Cardiac muscle cell (in vitro differentiated cells and primary cell): ENCODE data around the gene ROCK2. TPM values are rescaled to one million over a fixed set of nuclear protein-coding genes. Genes with fewer than 3 reads are reported as not detected.

Experiments
- DNase-seq, 2 donors: peaks; one replicate each; pipeline versions ENCODE4 v3.0.0 to v3.0.0-alpha.2; 2010 to 2017; ENCODE audit warnings: low read depth in 1 of 2, low spot score in 1 of 2
- H3K27ac ChIP-seq: fragments of 200-600 bp; sonication (generic); 2 replicates; pipeline ENCODE4 v1.5.1; 2016
- H3K27me3 ChIP-seq: fragments of 200-600 bp; sonication (generic); 2 replicates; pipeline ENCODE4 v1.6.0; 2016; ENCODE audit warnings: control low read depth
- H3K36me3 ChIP-seq: fragments of 200-600 bp; sonication (generic); 2 replicates; pipeline ENCODE4 v1.5.1; 2016; ENCODE audit warnings: control low read depth
- H3K4me1 ChIP-seq: fragments of 200-600 bp; sonication (generic); 2 replicates; pipeline ENCODE4 v1.8.1; 2017; ENCODE audit warnings: low read depth, mild to moderate bottlenecking, mixed run types
- H3K4me3 ChIP-seq: fragments of 200-600 bp; sonication (generic); 2 replicates; pipeline ENCODE4 v1.5.1; 2016; ENCODE audit warnings: mild to moderate bottlenecking
- H3K9me3 ChIP-seq: fragments of 200-600 bp; sonication (generic); 2 replicates; pipeline ENCODE4 v1.5.1; 2017; ENCODE audit warnings: low read depth, mild to moderate bottlenecking, control low read depth
- polyA plus RNA-seq: library from polyadenylated mRNA; unstranded; fragments of >200 nt; fragmentation: Nextera tagmentation; extraction: Ambion mirVana; gene quantifications from 2 replicates; pipeline ENCODE4 v1.2.1, GENCODE V29; 2016
- total RNA-seq: library from RNA; depleted of rRNA; stranded (reverse); fragments of >200 nt; gene quantifications from 2 replicates; pipeline ENCODE4 v1.2.3, GENCODE V29; 2016
- TF ChIP-seq, protein P1 (sequence below): IDR thresholded peaks from 2 replicates; pipeline ENCODE4 v1.5.1; 2012; ENCODE audit warnings: low read depth, mild to moderate bottlenecking, low read length

ROCK2 gene
- total and polyA plus RNA-seq, 2 experiments from 2014 or later: 18.9 to 31.7 TPM

DNA sequence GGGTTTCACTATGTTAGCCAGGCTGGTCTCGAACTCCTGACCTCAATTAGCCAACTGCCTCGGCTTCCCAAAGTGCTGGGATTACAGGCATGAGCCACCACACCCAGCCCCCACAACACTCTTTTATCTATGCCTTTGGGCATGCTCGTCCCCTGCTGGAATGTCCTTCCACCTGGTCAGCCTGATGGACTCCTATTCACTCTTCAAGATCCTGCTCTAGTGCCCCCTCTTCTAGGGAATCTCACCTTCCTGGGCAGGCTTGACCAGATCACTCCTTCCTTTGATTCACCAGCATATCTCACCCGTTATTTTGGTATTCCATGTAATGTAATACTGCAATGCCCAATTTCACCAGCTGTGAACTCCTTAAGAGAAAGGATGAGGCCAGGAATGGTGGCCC lies 203.1 kb downstream of the ROCK2 start:
- no peaks in the 10 kb centered on the region for H3K27me3 ChIP-seq
- H3K4me1 ChIP-seq: no peaks in the 10 kb centered on the region
- no peak overlapping the region for H3K27ac ChIP-seq
- H3K9me3 ChIP-seq: no peaks in the 10 kb centered on the region
- no peaks in the 10 kb centered on the region for H3K36me3 ChIP-seq
- H3K4me3 ChIP-seq: no peak overlapping the region
- no peak for DNase-seq
- TF ChIP-seq, protein P1, sequence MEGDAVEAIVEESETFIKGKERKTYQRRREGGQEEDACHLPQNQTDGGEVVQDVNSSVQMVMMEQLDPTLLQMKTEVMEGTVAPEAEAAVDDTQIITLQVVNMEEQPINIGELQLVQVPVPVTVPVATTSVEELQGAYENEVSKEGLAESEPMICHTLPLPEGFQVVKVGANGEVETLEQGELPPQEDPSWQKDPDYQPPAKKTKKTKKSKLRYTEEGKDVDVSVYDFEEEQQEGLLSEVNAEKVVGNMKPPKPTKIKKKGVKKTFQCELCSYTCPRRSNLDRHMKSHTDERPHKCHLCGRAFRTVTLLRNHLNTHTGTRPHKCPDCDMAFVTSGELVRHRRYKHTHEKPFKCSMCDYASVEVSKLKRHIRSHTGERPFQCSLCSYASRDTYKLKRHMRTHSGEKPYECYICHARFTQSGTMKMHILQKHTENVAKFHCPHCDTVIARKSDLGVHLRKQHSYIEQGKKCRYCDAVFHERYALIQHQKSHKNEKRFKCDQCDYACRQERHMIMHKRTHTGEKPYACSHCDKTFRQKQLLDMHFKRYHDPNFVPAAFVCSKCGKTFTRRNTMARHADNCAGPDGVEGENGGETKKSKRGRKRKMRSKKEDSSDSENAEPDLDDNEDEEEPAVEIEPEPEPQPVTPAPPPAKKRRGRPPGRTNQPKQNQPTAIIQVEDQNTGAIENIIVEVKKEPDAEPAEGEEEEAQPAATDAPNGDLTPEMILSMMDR: no peak

DNA sequence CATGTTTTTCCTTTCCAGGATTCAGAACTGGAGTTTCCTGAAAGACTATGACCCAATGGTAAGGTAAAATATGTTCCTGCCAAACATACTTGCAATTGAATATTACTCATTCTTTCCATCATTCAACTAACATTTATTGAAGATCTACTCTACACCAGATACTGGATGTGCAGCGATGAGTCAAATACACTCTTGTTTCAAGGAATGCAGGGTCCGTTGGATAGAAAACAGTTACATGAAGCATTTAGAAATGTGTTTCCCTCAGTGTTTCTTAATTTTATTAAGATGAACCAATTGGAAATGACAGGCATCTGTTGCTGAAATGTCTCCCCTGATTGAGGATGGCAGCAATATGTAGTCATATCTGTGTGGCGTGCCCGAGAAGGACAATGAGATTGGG lies 203.9 kb downstream of the ROCK2 start:
- no peaks in the 10 kb centered on the region for H3K4me1 ChIP-seq
- DNase-seq: peak in 1 of 2 donors; percentile 6
- TF ChIP-seq, protein P1: no peak
- H3K4me3 ChIP-seq: no peak overlapping the region
- no peaks in the 10 kb centered on the region for H3K9me3 ChIP-seq
- H3K27me3 ChIP-seq: no peaks in the 10 kb centered on the region
- H3K36me3 ChIP-seq: no peaks in the 10 kb centered on the region
- H3K27ac ChIP-seq: no peak overlapping the region

DNA sequence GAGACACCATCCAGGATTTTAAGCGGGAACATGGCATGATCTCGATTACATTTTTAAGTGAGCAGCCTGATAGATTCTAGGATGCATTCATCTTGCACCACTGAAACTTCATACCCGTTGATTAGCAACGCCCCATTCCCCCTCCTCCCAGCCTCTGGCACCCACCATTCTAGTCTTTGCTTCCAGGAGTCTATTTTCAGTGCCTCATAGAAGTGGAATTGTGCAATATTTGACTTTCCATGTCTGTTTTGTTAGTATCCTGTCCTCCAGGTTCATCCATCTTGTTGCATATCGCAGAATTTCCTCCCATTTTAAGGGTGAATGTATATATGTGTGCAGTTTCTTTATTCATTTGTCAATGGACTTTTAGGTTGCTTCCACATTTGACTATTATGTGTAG lies 210.1 kb downstream of the ROCK2 start:
- TF ChIP-seq, protein P1: no peak
- no peaks in the 10 kb centered on the region for H3K4me1 ChIP-seq
- no peaks in the 10 kb centered on the region for H3K9me3 ChIP-seq
- H3K4me3 ChIP-seq: no peak overlapping the region
- H3K27me3 ChIP-seq: no peaks in the 10 kb centered on the region
- DNase-seq: no peak
- no peak overlapping the region for H3K27ac ChIP-seq
- no peaks in the 10 kb centered on the region for H3K36me3 ChIP-seq

DNA sequence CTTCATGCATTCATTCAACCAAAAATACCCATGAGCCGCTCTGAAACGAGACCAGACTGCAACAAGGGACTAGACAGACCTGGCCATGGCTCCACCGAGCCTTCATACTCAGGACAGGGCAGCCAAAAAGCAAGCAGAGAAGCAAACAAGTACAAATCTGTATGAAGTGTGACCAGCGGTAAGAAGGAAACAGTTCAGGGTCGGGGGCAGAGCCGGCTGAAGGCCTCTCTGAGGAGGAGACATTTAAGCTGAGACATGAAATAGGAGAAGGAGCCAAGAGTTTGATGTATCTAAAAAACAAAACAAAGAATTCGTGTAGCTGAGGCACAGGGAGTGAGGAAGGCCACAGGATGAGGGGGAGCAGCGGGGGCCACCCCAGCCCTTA lies 210.5 kb downstream of the ROCK2 start:
- TF ChIP-seq, protein P1: no peak
- no peak overlapping the region for H3K27ac ChIP-seq
- DNase-seq: no peak
- H3K4me3 ChIP-seq: no peak overlapping the region
- H3K36me3 ChIP-seq: no peaks in the 10 kb centered on the region
- no peaks in the 10 kb centered on the region for H3K9me3 ChIP-seq
- H3K27me3 ChIP-seq: no peaks in the 10 kb centered on the region
- H3K4me1 ChIP-seq: no peaks in the 10 kb centered on the region

DNA sequence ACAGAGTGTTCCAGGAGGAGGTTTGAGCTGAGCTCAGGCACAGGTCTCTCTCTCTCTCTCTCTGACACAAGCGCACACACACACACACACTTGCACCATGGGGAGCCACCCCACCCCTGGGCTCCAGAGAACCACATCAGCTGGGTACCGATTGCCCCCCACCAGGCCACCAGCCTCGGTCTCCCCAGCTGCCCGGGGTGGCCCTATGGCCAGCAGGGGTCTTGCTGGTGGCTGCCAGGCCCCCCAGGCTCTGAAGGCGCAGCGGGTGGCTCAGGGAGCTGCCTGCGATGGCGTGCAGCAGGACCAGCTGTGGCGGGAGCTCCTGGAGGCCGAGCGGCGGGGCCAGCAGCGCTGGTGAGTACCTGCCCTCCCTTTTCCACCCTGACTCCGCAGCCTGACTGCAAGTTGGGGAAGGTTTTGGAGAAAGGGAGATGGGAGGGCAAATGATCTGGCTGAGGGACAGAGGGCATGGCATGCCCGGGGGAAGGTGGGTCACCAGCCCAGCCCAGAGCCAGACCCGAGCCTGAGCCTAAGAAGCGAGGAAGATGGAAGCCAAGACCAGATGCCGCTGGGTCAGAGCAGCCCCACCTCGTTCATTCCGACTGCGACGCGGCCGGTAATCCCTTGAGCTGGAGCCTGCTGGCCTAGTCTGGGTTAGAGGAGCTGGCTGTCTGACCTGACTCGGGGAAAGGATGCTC lies 211.0 kb downstream of the ROCK2 start:
- Histone ChIP-seq H3K27ac (no peak overlapping the region), H3K27me3 (peaks cover 3% of the 10 kb centered on the region), H3K9me3 (no peaks in the 10 kb centered on the region), H3K4me3 (peak overlapping the region; percentile 40), H3K36me3 (no peaks in the 10 kb centered on the region), H3K4me1 (no peaks in the 10 kb centered on the region)
- DNase-seq: peak in 1 of 2 donors; percentile 11
- TF ChIP-seq, protein P1: no peak
